Transverse colon (tissue), 4 donors: Measurements from ENCODE around the gene LYVE1.

Source experiments
- CTCF ChIP-seq, 5 experiments: fragments of 200-600 bp in 3 of 5; fragments of 450-650 bp in 2 of 5; sonication (generic) in 3 of 5; IDR thresholded peaks; 1 replicate in 2 of 5; 2 replicates in 3 of 5; pipeline ENCODE4 v1.5.1; 2016 to 2017; ENCODE audit warnings: antibody characterized with exemption in 5 of 5, inconsistent platforms in 3 of 5, mild to moderate bottlenecking in 2 of 5, moderate library complexity in 1 of 5
- EP300 ChIP-seq: sonication (generic); formaldehyde crosslinking; IDR thresholded peaks from one replicate; pipeline ENCODE4 v1.6.1; 2017; ENCODE audit warnings: antibody characterized with exemption, low read depth
- POLR2AphosphoS5 ChIP-seq, 3 donors: sonication (generic); formaldehyde crosslinking; IDR thresholded peaks; one replicate each; pipeline ENCODE4 v1.6.1; 2016; ENCODE audit warnings: antibody characterized with exemption in 3 of 3

- no peak for TF ChIP-seq CTCF (IDR thresholded peaks at IDR 0.05)
- no peak for TF ChIP-seq POLR2AphosphoS5 (IDR thresholded peaks at IDR 0.05)
- TF ChIP-seq EP300, result no peak
These were observed 17.2 kb downstream of the LYVE1 start for GRCh38 chr11:10551290-10551592.
